Testis (tissue), 2 donors: Measurements from ENCODE around the gene COG1.

Source experiments
- CTCF ChIP-seq, 3 experiments: fragments of 450-650 bp in 2 of 3; fragments of 200-600 bp in 1 of 3; sonication (generic) in 1 of 3; IDR thresholded peaks; one replicate each; pipeline ENCODE4 v1.5.1; 2016 to 2019; ENCODE audit warnings: antibody characterized with exemption in 3 of 3, mild to moderate bottlenecking in 2 of 3, moderate library complexity in 1 of 3
- POLR2A ChIP-seq: fragments of 450-650 bp; IDR thresholded peaks from one replicate; pipeline ENCODE4 v1.6.1; 2017; ENCODE audit warnings: antibody characterized with exemption, mild to moderate bottlenecking, moderate library complexity

GRCh38 chr17:73175962-73176565 lies 16.8 kb upstream of the COG1 start:
- TF ChIP-seq CTCF (IDR thresholded peaks at IDR 0.05) = no peak
- TF ChIP-seq POLR2A = no peak
